Activated T-helper 17 cell treated with anti-CD3 and anti-CD28 coated beads, Interleukin-2, amount 50 U/mL, for 72 hours (primary cell): ENCODE measurements around the gene SEPSECS. TPM values are rescaled to one million over a fixed set of nuclear protein-coding genes. Genes with fewer than 3 reads are reported as not detected.
"Not testable (repeated sequence)": the region's sequence is repeated elsewhere in the genome, so short reads cannot be mapped to it uniquely, and the experiment has no call there.

ENCODE experiments used
- ATAC-seq: fragments of 150-1000 bp; cut with Tn5 transposase; replicated peaks from 2 replicates; pipeline ENCODE4 v1.10.0; 2021; ENCODE audit warnings: mild to moderate bottlenecking, moderate library complexity
- H3K27ac Mint-ChIP-seq: one replicate; pipeline ENCODE4 v1.8.0; 2022; ENCODE audit warnings: mixed read lengths
- H3K27me3 Mint-ChIP-seq: one replicate; pipeline ENCODE4 v1.8.0; 2022; ENCODE audit warnings: mixed read lengths
- H3K36me3 Mint-ChIP-seq: one replicate; pipeline ENCODE4 v1.8.0; 2022; ENCODE audit warnings: low read depth, mild to moderate bottlenecking, mixed read lengths
- H3K4me1 Mint-ChIP-seq: one replicate; pipeline ENCODE4 v1.8.0; 2022; ENCODE audit warnings: mixed read lengths
- H3K4me3 Mint-ChIP-seq: one replicate; pipeline ENCODE4 v1.8.0; 2022; ENCODE audit warnings: mild to moderate bottlenecking, mixed read lengths
- H3K9me3 Mint-ChIP-seq: one replicate; pipeline ENCODE4 v1.8.0; 2022; ENCODE audit warnings: mixed read lengths
- total RNA-seq, 2 donors: library from RNA; stranded (reverse); gene quantifications; one replicate each; pipeline ENCODE4 v1.2.3, GENCODE V29; 2022

The SEPSECS gene
- total RNA-seq, 2 donors from 2014 or later, result 11.5 to 11.8 TPM

- no peaks in the 10 kb centered on the region for H3K36me3 Mint-ChIP-seq
- H3K4me1 Mint-ChIP-seq, result no peaks in the 10 kb centered on the region
- peaks cover 11% of the 10 kb centered on the region for H3K9me3 Mint-ChIP-seq
- peaks cover 61% of the 10 kb centered on the region for H3K27me3 Mint-ChIP-seq
- no peak overlapping the region for H3K27ac Mint-ChIP-seq
- ATAC-seq, result no peak
- no peak overlapping the region for H3K4me3 Mint-ChIP-seq
Measured at GRCh38 chr4:25089051-25089763, 71.0 kb downstream of the SEPSECS start.

GRCh38 chr4:25088093-25088952 lies 71.9 kb downstream of the SEPSECS start:
- ATAC-seq, result no peak
- no peaks in the 10 kb centered on the region for H3K4me1 Mint-ChIP-seq
- H3K9me3 Mint-ChIP-seq, result peaks cover 5% of the 10 kb centered on the region
- no peak overlapping the region for H3K27ac Mint-ChIP-seq
- H3K4me3 Mint-ChIP-seq, result no peak overlapping the region
- H3K36me3 Mint-ChIP-seq, result no peaks in the 10 kb centered on the region
- H3K27me3 Mint-ChIP-seq, result peaks cover 58% of the 10 kb centered on the region

- peaks cover 42% of the 10 kb centered on the region for H3K27me3 Mint-ChIP-seq
- no peaks in the 10 kb centered on the region for H3K4me1 Mint-ChIP-seq
- ATAC-seq, result no peak
- H3K36me3 Mint-ChIP-seq, result no peaks in the 10 kb centered on the region
- no peak overlapping the region for H3K27ac Mint-ChIP-seq
- H3K4me3 Mint-ChIP-seq, result no peak overlapping the region
- no peaks in the 10 kb centered on the region for H3K9me3 Mint-ChIP-seq
Measured at GRCh38 chr4:25085671-25086070, 74.6 kb downstream of the SEPSECS start.

- H3K27ac Mint-ChIP-seq, H3K9me3 Mint-ChIP-seq, H3K4me1 Mint-ChIP-seq, H3K4me3 Mint-ChIP-seq, ATAC-seq, H3K36me3 Mint-ChIP-seq: not testable (repeated sequence)
- peaks cover 30% of the 10 kb centered on the region for H3K27me3 Mint-ChIP-seq
Measured at GRCh38 chr4:25083441-25083840, 76.8 kb downstream of the SEPSECS start.

- H3K27ac Mint-ChIP-seq, result no peak overlapping the region
- H3K27me3 Mint-ChIP-seq, result peaks cover 24% of the 10 kb centered on the region
- no peaks in the 10 kb centered on the region for H3K9me3 Mint-ChIP-seq
- no peak for ATAC-seq
- no peak overlapping the region for H3K4me3 Mint-ChIP-seq
- H3K36me3 Mint-ChIP-seq, result no peaks in the 10 kb centered on the region
- H3K4me1 Mint-ChIP-seq, result no peaks in the 10 kb centered on the region
Measured at GRCh38 chr4:25081866-25082471, 78.3 kb downstream of the SEPSECS start.

GRCh38 chr4:25080571-25080970 lies 79.7 kb downstream of the SEPSECS start:
- no peaks in the 10 kb centered on the region for H3K4me1 Mint-ChIP-seq
- no peaks in the 10 kb centered on the region for H3K9me3 Mint-ChIP-seq
- no peak overlapping the region for H3K4me3 Mint-ChIP-seq
- peaks cover 26% of the 10 kb centered on the region for H3K27me3 Mint-ChIP-seq
- no peaks in the 10 kb centered on the region for H3K36me3 Mint-ChIP-seq
- no peak overlapping the region for H3K27ac Mint-ChIP-seq
- no peak for ATAC-seq

- H3K4me1 Mint-ChIP-seq, result no peaks in the 10 kb centered on the region
- no peaks in the 10 kb centered on the region for H3K36me3 Mint-ChIP-seq
- no peak overlapping the region for H3K4me3 Mint-ChIP-seq
- no peak for ATAC-seq
- peaks cover 24% of the 10 kb centered on the region for H3K27me3 Mint-ChIP-seq
- H3K27ac Mint-ChIP-seq, result no peak overlapping the region
- no peaks in the 10 kb centered on the region for H3K9me3 Mint-ChIP-seq
Measured at GRCh38 chr4:25078523-25078922, 81.7 kb downstream of the SEPSECS start.

GRCh38 chr4:25076625-25077398 lies 83.4 kb downstream of the SEPSECS start:
- no peak overlapping the region for H3K27ac Mint-ChIP-seq

GRCh38 chr4:25075851-25076250 lies 84.4 kb downstream of the SEPSECS start:
- no peak overlapping the region for H3K4me3 Mint-ChIP-seq
- no peaks in the 10 kb centered on the region for H3K9me3 Mint-ChIP-seq
- no peaks in the 10 kb centered on the region for H3K4me1 Mint-ChIP-seq
- no peak overlapping the region for H3K27ac Mint-ChIP-seq
- peaks cover 23% of the 10 kb centered on the region for H3K27me3 Mint-ChIP-seq
- no peak for ATAC-seq
- no peaks in the 10 kb centered on the region for H3K36me3 Mint-ChIP-seq

More at GRCh38 chr4:25076625-25077398, 83.4 kb downstream of the SEPSECS start:
- ATAC-seq, result no peak
- Mint-ChIP-seq H3K9me3 (no peaks in the 10 kb centered on the region), H3K4me3 (no peak overlapping the region), H3K4me1 (no peaks in the 10 kb centered on the region), H3K27me3 (peaks cover 25% of the 10 kb centered on the region), H3K36me3 (no peaks in the 10 kb centered on the region)

GRCh38 chr4:25075129-25075528 lies 85.1 kb downstream of the SEPSECS start:
- Mint-ChIP-seq H3K4me1 (no peaks in the 10 kb centered on the region), H3K9me3 (no peaks in the 10 kb centered on the region), H3K27ac (no peak overlapping the region), H3K27me3 (peaks cover 23% of the 10 kb centered on the region), H3K36me3 (no peaks in the 10 kb centered on the region), H3K4me3 (no peak overlapping the region)
- ATAC-seq, result no peak

- no peaks in the 10 kb centered on the region for H3K4me1 Mint-ChIP-seq
Measured at GRCh38 chr4:25070545-25070944, 89.7 kb downstream of the SEPSECS start.

More at GRCh38 chr4:25070545-25070944, 89.7 kb downstream of the SEPSECS start:
- peaks cover 3% of the 10 kb centered on the region for H3K9me3 Mint-ChIP-seq
- ATAC-seq, result no peak
- H3K4me3 Mint-ChIP-seq, result no peak overlapping the region
- H3K36me3 Mint-ChIP-seq, result no peaks in the 10 kb centered on the region
- peaks cover 25% of the 10 kb centered on the region for H3K27me3 Mint-ChIP-seq
- no peak overlapping the region for H3K27ac Mint-ChIP-seq
